Stimulated activated CD4-positive, alpha-beta T cell treated with anti-CD3 and anti-CD28 coated beads, Interleukin-2, amount 100 ng/mL, for 48 hours (primary cell): ENCODE measurements around the gene PIK3R2.
"Not testable (repeated sequence)": the region's sequence is repeated elsewhere in the genome, so short reads cannot be mapped to it uniquely, and the experiment has no call there.

ENCODE experiments used
- DNase-seq, 2 donors: peaks; one replicate each; pipeline ENCODE4 v3.0.0-alpha.2; 2020

Gene PIK3R2

DNA sequence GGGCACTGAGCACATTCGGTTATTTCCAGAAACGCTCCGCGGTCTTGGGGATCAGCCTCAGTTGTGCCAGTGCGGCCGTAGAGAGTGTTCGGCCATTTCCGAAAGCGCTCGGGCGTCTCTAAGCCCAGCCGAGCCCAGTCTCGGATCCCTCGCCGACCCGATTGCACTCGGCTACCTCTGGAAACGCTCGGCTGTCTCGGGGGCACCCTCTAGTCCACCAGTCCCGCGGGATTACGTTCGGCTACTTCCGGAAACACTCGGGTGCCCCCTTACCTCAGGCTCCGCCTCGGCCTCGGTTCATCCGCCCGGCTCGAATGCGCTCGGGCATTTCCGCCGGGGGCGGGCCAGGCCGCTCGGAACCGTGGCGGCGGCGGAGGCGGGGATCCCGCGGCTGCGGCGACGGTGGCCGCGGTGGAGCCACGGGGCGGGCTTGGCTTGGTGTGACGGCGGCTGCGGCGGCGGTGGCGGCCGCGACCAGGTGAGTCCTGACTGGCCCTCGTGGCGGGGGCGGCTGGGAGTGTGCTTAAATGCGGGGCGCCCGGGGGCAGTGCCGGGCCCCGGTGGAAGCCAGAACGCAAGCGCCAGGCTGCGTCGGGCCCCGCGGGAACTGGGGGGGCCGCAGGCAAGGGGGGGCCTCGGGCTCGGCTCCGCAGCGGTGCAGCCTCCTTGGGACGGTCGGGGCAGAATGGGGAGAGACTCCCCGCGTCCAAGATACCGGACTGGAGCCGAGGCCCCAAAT, at the start of gene PIK3R2:
TSS of gene PIK3R2 (plus strand) at position 347 of the 739 bp plus-strand sequence. CDS start 2,717 bp downstream, outside the sequence.
- DNase-seq = peak; percentile 100

DNA sequence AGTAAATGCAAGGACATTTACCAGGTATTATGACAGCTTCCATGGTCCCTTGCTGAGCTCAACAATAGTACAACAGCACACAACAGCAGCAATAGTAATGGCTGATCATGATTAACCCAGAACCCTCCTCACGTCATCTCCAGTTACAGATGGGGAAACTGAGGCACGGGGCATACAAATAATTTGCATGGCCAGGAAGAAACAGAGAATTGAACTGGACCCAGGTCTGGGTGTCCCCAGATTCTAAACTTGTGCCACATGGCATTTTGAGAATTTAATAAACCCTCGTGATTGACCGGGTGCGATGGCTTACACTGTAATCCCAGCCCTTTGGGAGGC, 48.2 kb upstream of the PIK3R2 start:
- no peak for DNase-seq

DNA sequence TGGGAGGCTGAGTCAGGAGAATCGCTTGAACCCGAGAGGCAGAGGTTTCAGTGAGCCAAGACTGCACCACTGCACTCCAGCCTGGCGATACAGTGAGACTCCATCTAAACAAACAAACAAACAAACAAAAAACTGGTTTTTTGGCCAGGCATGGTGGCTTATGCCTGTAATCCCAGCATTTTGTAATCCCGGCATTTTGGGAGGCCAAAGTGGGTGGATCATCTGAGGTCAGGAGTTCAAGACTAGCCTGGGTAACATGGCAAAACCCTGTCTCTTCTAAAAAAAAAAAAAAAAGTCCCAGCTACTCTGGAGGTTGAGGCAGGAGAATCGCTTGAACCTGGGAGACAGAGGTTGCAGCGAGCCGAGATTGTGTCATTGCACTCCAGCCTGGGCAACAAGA, 47.7 kb upstream of the PIK3R2 start:
- not testable (repeated sequence) for DNase-seq

DNA sequence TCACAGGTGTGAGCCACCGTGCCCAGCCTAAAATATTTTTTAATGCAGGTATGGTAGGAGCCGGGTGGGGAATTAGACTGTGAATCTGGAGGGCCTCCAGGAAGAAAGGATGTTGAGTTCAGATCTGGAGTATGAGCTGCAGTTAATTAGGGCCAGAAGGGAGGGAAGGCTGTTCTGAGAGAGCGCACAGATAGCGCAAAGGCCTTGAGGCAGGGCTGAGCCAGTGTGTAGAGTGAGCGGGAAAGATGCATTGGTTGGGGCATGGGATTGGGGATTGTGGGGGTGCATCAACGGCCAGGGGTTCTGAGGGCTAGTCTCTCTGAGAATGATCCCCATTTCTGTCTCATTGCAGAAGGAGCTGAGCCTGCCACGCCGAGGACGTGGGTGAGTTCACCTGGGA, 45.7 kb upstream of the PIK3R2 start:
- no peak for DNase-seq

DNA sequence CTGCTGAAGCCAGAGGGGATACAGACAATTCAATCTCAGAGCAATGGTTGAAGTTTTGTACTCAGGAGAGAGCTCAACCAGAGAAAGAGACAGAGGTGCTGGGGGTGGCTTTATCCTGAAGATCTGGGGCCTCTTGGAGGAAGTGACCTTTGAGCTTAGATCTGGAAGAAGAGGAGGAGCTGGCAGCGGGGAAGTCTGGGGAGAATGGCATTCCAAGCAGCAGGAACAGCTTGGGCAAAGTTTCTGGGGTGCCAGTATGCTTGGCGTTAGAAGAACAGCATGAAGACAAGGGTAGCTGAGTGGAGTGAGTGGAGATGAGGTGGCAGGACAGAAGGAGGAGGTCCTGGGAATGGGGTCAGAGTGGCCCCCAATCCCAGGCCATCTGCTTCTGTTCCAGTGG, 44.1 kb upstream of the PIK3R2 start:
- no peak for DNase-seq

DNA sequence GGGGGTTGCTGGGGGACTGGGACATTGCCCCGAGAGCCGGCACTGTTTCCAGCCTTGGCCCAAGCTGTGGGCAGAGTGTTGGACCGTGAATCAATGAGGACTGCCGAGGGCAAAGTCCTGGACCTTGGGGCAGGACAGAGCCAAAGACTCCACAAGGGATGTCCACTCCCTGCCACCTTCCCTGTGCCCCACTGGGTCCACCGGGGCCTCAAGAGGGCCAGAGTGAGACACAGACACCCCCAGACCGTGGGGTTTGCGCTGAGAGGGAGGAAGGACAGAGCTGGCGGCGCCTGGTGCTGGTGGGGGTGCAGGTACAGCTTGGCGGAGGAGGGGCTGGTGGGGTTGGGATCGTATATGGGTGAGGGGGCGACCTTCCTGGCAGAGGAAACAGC, 43.6 kb upstream of the PIK3R2 start:
- no peak for DNase-seq

DNA sequence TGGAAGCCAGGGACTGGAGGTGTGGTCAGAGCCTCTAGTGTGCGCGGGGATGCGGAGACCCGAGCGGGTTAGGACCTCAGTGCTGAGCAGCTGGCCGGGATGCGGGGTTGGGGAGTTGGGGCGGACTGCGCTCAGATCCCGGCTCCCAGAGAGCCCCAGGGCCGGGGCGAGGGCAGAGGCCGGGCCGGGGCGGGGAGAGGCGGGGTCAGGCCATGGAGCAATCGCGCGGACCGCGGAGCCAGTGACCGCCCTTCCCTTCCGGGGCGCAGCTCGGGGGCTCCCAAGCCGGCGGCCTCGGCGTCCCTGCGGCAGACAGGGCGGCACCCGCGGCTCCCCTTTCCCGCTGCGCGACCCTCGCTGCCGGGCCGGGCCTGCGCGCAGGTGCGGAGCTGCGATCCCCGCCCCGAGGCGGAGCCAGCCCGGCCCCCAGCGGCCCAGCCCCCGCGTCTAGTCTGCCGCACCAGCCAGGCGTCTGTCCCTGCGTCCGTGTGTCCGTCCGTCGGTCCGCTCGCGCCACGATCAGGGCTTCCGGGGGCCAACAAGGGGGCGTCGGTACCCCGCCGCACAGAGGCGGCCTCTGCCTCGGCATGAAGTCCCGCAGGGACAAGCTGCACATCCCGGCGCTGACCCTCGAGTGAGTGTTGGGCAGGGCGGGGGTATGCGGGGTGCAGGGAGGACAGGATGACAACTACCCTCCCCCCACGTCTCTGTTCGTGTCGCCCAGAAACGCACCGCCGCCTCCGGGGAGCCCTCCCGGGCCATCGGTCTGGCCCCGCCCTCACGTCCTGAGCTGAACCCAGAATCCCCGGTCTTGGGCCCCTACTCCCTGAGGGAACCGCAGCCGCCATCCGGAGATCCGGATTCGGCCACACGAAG, 43.0 kb upstream of the PIK3R2 start:
- DNase-seq = peak; percentile 35 to 42

DNA sequence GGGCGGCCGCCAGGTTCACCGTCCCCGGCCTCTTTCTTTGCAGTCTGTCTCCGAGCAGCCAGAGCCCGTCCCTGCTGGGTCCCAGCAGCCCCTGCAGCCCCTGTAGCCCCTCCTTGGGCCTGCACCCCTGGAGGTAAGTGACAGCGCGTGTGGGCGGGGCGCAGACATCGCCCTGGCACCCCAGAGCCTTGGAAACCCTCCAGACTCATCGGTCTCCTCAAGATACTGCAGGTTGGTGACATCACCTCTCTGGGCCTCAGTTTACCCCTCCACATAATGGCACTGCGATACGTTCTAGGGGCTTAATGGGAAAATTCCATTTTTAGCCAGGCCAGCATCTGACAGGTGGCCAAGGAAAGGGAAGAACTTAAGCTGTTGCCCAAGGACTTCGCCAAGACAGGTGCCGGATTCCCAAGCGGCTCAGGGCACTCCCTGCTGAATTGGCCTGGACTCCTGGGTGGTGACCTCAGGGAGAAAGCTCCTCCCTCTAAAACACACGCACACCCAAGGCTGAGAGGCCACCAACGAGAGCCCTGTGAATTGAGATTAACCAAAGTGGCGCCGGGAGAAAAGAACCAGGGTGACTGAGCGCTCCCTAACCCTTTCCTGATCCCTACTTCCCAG, 42.2 kb upstream of the PIK3R2 start:
- DNase-seq = no peak

DNA sequence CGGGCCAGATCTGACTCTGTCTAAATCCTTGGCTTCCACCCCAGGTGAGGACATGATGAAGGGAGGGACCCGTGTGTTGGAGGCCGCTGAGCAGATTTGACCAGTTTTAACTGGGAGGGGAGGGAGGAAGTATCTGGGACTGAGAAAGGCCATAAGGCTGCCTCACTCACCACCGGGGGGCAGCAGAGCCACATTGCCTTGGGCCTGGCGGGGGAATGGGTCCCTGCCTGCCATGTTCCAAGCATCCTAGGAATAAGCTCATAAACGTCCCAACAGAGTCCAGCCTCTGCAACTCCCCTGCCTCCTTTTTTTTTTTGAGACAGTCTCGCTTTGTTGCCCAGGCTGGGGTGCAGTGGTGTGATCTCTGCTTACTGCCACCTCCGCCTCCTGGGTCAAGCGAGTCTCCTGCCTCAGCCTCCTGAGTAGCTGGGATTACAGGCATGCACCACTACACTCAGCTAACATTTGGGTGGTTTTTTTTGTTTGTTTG, 39.9 kb upstream of the PIK3R2 start:
- DNase-seq = peak; percentile 75 to 82

DNA sequence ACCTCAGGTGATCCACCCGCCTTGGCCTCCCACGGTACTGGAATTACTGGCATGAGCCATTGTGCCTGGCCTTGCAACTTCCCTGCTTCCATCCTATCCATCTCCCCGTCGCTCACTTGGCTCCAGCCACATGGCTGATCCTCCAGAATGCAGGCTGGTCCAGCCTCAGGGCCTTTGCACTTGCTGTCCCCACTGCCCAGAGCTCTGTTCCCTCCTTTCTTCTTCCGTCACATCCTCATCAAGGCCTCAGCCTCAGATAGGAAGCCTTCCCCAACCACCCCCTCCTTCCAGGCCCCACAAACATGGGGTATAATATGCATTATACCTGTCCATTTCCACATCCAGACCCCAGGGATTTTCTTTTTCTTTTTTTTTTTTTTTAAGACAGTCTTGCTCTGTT, 39.1 kb upstream of the PIK3R2 start:
- no peak for DNase-seq

DNA sequence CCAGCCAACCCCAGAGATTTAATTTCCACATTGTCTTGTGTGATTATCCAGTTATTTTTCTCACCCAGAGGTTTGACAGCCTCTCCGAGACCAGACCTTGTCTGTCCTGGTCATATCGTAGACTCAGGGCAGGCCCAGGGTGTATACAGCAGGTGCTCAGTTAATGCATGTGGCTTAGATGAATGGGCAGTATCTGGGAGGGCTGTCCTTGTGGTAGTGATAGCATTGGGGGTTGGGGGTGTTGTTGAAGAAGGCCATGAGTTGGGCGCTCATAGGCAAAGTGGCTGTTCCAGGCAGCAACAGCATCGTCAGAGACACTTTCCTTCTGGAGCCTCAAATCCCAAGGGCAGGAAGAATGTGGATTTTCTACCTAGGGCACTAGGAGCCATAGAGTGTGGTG, 38.5 kb upstream of the PIK3R2 start:
- DNase-seq = no peak

DNA sequence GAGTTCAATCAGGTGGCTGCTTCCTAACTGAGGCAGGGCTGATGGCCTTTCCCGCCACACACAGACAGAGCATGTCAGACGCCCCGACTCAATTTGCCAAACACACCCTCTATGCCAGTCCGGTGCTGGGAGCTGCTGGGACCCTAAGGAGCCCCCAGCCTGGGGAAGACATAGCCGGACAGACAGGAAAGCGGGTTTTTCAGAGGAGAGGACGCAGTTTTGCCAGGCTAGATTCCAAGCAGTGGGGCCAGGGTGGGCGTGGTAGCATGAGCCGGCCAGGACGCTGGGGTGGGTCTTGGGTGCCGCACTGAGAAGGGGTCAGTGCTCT, 35.6 kb upstream of the PIK3R2 start:
- DNase-seq = no peak

DNA sequence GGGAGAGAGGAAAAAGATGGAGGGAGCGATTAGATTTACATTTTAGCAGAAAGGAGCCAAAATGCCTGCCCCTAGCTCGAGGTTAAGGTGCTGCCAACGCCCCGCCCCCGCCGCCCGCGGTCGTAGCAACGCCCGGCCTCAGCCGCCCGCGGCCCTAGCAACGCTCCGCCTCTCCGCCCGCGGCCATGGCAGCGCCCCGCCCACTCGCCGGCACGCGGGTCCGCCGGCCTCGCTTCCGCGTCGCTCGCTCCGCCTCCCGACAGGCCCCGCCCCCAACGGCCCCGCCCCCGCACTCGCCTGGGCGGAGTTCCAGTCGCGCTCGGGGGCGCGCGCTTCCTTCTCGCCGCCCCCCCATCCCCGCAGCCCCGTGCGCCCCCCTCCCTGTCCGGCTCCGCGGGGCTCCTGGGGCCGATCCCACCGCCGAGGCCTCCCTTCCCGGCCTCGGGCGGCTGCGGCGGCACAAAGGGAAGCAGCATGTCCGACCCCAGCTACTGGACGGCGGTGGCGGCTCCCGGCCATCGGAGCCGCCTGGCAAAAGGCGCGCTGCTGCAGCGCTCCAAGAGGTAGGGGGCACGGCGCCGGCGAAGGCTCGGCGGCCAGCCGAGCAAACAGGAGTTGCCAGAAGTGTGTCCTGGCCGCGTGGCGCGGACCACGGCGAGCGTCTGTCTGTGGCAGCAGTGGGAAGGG, 35.1 kb upstream of the PIK3R2 start:
- DNase-seq = peak; percentile 95 to 98

DNA sequence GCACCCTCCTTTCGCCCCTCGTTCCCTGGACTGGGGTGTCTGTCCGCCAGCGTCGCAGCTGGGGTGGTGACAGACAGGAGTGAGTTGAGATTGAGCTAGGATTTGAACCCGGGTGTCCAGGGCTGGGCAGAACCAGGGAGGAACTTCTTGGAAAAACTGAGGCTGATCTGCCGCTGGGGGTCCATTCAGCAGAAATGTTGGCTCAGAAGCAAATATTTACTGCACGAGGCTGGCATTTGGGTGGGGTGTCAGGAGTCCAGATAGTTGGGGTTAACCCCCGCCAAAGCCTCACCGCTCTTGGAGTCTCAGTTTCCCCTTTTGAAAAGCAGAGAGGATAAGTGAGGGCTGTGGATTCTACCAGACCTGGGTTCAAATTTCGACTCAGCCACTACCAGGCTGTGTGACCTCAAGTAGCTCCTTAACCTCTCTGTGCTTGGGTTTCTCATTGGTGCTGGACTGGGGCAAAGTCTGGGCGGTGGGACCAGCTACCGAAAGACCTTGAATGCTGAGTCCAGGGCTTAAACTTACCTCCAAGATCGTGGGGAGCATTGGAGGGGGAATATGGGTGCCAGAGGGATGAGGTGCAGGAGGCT, 34.4 kb upstream of the PIK3R2 start:
- no peak for DNase-seq

DNA sequence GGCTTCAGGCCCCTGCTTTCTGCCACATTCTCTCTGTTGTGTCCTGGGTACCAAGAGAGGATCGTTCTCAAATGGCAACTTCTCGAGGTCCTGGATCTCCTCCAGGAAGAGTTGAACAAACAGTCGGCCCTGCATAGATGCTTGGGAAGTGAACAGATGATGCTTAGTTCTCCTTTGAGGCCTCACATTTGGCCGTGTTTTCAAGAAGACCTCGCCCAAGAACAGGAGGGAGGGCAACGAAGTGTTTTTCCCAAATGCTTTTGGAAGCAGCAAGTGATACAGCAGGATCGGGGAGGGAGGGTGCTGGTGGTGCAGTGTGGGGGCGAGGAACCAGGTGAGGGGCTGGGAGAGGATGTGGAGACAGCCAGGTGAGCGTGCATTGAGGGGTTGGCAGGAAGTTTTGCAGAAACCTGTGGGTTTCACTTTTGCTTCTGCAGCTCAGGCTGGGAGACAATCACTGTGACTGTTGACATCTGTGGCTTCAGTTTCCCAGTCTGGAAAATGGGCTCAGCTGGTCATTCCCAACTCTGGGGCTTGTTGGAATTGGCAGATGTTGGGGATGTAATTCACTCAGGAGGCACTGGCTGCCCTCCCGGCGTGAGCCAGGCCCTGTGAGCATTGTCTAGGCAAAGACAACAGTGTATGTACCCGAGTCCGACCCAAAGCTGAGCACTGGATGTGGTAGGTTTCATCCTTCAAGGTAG, 33.8 kb upstream of the PIK3R2 start:
- DNase-seq = peak in 1 of 2 donors; percentile 19

DNA sequence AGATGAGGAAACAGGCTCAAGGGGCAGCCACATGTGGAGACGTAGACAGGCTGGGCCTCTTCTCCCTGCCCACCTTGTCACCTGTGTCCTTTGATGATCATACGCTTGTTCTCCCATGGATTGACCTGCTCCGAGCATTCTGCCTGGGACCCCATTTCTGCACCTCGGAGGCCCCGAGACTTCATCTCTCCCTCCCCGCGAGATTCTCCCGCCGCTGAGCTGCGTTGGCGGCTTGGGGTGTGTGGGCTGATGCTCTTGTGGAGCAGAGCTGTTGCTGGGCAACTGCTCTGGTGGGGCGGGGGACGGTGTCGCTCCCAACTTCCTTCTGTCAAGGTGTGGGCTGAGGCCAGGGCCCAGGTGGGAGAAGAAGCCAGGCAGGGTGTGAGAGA, 33.3 kb upstream of the PIK3R2 start:
- peak; percentile 28 to 36 for DNase-seq

DNA sequence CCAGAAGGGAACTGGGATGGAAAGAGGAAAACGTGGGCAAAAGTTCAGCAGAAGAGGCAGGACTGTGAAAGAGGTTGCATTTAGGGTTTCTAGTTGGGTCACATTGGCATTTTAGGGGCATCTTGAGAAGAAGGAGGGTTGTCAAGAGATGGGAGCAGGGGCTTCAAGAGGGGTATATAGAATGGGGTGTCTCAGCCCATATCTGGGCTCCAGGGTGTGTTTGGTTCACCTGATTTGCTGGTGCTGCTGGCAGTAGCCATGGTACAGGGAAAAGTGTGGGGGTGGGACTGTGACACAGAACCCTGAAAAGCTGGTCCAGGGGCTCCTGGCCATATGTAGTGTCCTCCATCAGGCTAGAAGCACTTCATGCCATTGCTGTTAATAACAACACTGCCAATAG, 32.8 kb upstream of the PIK3R2 start:
- DNase-seq = no peak

DNA sequence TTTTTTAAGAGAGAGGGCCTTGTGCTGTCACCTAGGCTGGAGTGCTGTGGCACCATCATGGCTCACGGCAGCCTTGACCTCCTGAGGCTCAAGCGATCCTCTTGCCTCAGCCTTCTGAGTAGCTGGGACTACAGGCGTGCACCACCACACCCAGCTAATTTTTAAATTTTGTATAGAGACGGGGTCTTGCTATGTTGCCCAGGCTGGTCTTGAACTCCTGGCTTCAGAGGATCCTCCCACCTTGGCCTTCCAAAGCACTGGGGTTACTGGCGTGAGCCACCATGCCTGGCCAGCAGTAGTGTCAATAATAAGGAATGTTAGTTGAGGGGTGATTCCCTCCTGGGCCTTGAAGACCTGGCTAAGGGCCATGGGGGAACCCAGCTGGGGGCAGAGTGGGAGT, 31.8 kb upstream of the PIK3R2 start:
- no peak for DNase-seq

DNA sequence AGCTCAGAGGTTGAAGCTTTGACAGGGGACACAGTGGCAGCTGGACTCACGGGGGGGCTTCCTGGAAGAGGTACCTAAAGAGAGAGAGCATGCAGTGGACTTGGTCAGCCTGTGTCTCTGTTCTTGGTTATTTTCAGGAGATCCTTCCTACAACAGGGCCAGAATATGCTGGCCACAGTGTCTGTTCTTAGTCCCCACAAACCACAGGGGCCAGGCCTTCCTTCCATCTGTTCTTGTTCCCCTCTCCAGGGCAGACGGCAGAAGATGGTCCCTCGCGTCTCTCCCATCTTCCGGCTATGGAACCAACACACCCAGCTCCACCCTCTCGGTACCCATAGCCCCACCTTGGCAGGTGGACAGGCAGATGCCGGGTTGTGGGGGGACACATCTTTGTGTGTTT, 30.5 kb upstream of the PIK3R2 start:
- no peak for DNase-seq

DNA sequence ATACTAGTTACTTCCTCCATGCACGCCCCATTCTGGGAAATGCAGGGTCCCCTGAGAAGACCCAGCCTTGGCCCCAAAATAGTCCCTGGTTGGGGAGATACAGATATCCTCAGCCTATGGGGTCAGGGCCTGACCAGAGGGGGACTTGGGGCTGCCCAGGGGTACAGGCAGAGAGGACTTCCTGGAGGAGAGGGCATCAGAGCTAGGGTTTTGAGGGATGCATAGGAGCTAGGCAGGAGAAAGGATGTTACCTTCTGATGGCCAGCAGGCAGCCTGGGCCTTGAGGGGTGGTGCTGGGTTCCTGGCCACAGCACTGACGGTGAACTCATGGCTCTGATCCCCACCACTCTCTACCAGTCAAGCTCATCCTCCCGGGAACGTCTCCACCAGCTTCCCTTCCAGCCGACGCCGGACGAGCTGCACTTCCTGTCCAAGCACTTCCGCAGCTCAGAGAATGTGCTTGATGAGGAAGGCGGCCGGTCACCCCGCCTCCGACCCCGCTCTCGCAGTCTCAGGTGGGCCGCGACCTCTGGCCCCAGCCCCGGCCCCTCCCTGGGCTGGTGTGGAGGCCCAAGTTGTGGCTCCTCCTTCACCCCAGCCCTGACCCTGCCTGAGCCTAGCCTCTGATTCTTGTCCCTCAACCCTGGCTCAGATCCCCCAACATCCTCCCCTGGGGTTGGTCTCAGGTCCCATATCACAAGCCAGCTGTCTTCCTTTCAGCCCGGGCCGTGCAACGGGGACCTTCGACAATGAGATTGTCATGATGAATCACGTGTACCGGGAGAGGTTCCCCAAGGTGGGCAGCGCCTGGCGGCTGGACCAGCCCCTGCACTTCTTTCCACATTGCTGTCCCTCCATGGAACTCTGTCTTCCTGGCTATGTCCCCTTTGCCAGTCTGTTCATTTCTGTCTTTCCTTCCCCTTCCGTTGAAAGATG, 29.8 kb upstream of the PIK3R2 start:
- DNase-seq = no peak

DNA sequence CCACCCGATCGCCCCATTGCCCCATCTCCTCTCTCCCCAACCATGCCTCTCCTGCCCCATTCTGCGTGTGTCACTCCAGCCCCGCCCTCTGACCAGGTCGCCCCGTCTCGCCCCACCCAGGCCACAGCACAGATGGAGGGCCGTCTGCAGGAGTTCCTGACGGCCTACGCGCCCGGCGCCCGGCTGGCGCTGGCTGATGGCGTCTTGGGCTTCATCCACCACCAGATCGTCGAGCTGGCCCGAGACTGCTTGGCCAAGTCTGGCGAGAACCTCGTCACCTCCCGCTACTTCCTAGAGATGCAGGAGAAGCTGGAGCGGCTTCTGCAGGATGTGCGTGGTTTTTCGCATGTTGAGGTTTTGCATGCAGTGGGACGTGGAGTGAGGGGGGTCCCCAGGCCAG, 29.1 kb upstream of the PIK3R2 start:
- DNase-seq = no peak
